ENCODE results near the gene TBKBP1. TPM values are rescaled to one million over a fixed set of nuclear protein-coding genes. Genes with fewer than 3 reads are reported as not detected.

Gene TBKBP1
- 0.73 TPM for polyA plus RNA-seq (2012; ENCODE audit: low read depth, missing spikeins)

GRCh38 chr17:47693731-47694580, at the start of gene TBKBP1:
TSS of gene TBKBP1 (plus strand) at chr17:47694161. CDS start at chr17:47696113, 1,952 bp downstream.
- no peak for TF ChIP-seq POLR2AphosphoS5 (IDR thresholded peaks at IDR 0.05; ENCODE audit: low read depth, low read length)
- FAIRE-seq, result no peak
- no peak for DNase-seq (ENCODE audit: insufficient read length, low spot score)

GRCh38 chr17:47644324-47644723, 49.6 kb upstream of the TBKBP1 start:
- DNase-seq (ENCODE audit: insufficient read length, low spot score) (no peak), FAIRE-seq (no peak)
- TF ChIP-seq TAF1 (IDR thresholded peaks at IDR 0.05; ENCODE audit: low read depth, low read length), result no peak
- TF ChIP-seq POLR2AphosphoS5 (IDR thresholded peaks at IDR 0.05; ENCODE audit: low read depth, low read length), result no peak
- no peak for TF ChIP-seq POU2F2 (IDR thresholded peaks at IDR 0.05; ENCODE audit: low read depth, low read length)
- no peak for TF ChIP-seq SPI1 (IDR thresholded peaks at IDR 0.05; ENCODE audit: low read depth, low read length)
- no peak for TF ChIP-seq POLR2A (IDR thresholded peaks at IDR 0.05; ENCODE audit: low read depth, low read length)
- no peak for TF ChIP-seq PAX5 (IDR thresholded peaks at IDR 0.05; ENCODE audit: insufficient read depth, low read length, severe bottlenecking)

- DNase-seq (ENCODE audit: insufficient read length, low spot score) (peak; percentile 85), FAIRE-seq (peak; percentile 99)
- no peak; the same call in 1 of the 2 replicates for TF ChIP-seq POU2F2 (IDR thresholded peaks at IDR 0.05; ENCODE audit: low read depth, low read length)
- TF ChIP-seq POLR2AphosphoS5 (IDR thresholded peaks at IDR 0.05; ENCODE audit: low read depth, low read length), result peak; percentile 81
- peak; percentile 70 for TF ChIP-seq PAX5 (IDR thresholded peaks at IDR 0.05; ENCODE audit: insufficient read depth, low read length, severe bottlenecking)
- TF ChIP-seq POLR2A (IDR thresholded peaks at IDR 0.05; ENCODE audit: low read depth, low read length), result peak; percentile 90
- TF ChIP-seq SPI1 (IDR thresholded peaks at IDR 0.05; ENCODE audit: low read depth, low read length), result peak; percentile 36; the same call in 1 of the 2 replicates
- peak; percentile 91 for TF ChIP-seq TAF1 (IDR thresholded peaks at IDR 0.05; ENCODE audit: low read depth, low read length)
Measured at GRCh38 chr17:47649153-47649971, 44.6 kb upstream of the TBKBP1 start, which contains the start of gene KPNB1. TSS of gene KPNB1 (plus strand) at chr17:47649919. CDS start at chr17:47650245, 326 bp downstream.

- DNase-seq (ENCODE audit: insufficient read length, low spot score) (peak; percentile 34), FAIRE-seq (no peak)
- peak; percentile 26; the same call in 1 of the 2 replicates for TF ChIP-seq POLR2AphosphoS5 (IDR thresholded peaks at IDR 0.05; ENCODE audit: low read depth, low read length)
- TF ChIP-seq POU2F2 (IDR thresholded peaks at IDR 0.05; ENCODE audit: low read depth, low read length), result no peak
- no peak for TF ChIP-seq PAX5 (IDR thresholded peaks at IDR 0.05; ENCODE audit: insufficient read depth, low read length, severe bottlenecking)
- no peak for TF ChIP-seq SPI1 (IDR thresholded peaks at IDR 0.05; ENCODE audit: low read depth, low read length)
- TF ChIP-seq POLR2A (IDR thresholded peaks at IDR 0.05; ENCODE audit: low read depth, low read length), result peak; percentile 52; the same call in 1 of the 2 replicates
- TF ChIP-seq TAF1 (IDR thresholded peaks at IDR 0.05; ENCODE audit: low read depth, low read length), result no peak
Measured at GRCh38 chr17:47649972-47650524, 43.9 kb upstream of the TBKBP1 start.

GRCh38 chr17:47650525-47651522, 43.1 kb upstream of the TBKBP1 start:
- 0 out of 2 replicates have a peak, but pooled peaks have one; percentile 39 for TF ChIP-seq POU2F2 (IDR thresholded peaks at IDR 0.05; ENCODE audit: low read depth, low read length)
- no peak for TF ChIP-seq SPI1 (IDR thresholded peaks at IDR 0.05; ENCODE audit: low read depth, low read length)
- no peak for TF ChIP-seq POLR2A (IDR thresholded peaks at IDR 0.05; ENCODE audit: low read depth, low read length)
- TF ChIP-seq TAF1 (IDR thresholded peaks at IDR 0.05; ENCODE audit: low read depth, low read length), result no peak
- no peak for TF ChIP-seq POLR2AphosphoS5 (IDR thresholded peaks at IDR 0.05; ENCODE audit: low read depth, low read length)
- TF ChIP-seq PAX5 (IDR thresholded peaks at IDR 0.05; ENCODE audit: insufficient read depth, low read length, severe bottlenecking), result peak; percentile 6
- FAIRE-seq, result peak; percentile 95
- DNase-seq (ENCODE audit: insufficient read length, low spot score), result peak; percentile 77

GRCh38 chr17:47651704-47652103, 42.3 kb upstream of the TBKBP1 start:
- DNase-seq (ENCODE audit: insufficient read length, low spot score), result no peak
- no peak for TF ChIP-seq SPI1 (IDR thresholded peaks at IDR 0.05; ENCODE audit: low read depth, low read length)
- no peak for TF ChIP-seq POU2F2 (IDR thresholded peaks at IDR 0.05; ENCODE audit: low read depth, low read length)
- TF ChIP-seq TAF1 (IDR thresholded peaks at IDR 0.05; ENCODE audit: low read depth, low read length), result no peak
- TF ChIP-seq POLR2AphosphoS5 (IDR thresholded peaks at IDR 0.05; ENCODE audit: low read depth, low read length), result no peak
- no peak for TF ChIP-seq POLR2A (IDR thresholded peaks at IDR 0.05; ENCODE audit: low read depth, low read length)
- no peak for TF ChIP-seq PAX5 (IDR thresholded peaks at IDR 0.05; ENCODE audit: insufficient read depth, low read length, severe bottlenecking)
- FAIRE-seq, result no peak

- TF ChIP-seq TAF1 (IDR thresholded peaks at IDR 0.05; ENCODE audit: low read depth, low read length) (no peak), PAX5 (IDR thresholded peaks at IDR 0.05; ENCODE audit: insufficient read depth, low read length, severe bottlenecking) (no peak), POLR2AphosphoS5 (IDR thresholded peaks at IDR 0.05; ENCODE audit: low read depth, low read length) (no peak), POU2F2 (IDR thresholded peaks at IDR 0.05; ENCODE audit: low read depth, low read length) (no peak), SPI1 (IDR thresholded peaks at IDR 0.05; ENCODE audit: low read depth, low read length) (no peak), POLR2A (IDR thresholded peaks at IDR 0.05; ENCODE audit: low read depth, low read length) (no peak)
- no peak for DNase-seq (ENCODE audit: insufficient read length, low spot score)
- FAIRE-seq, result no peak
Measured at GRCh38 chr17:47652570-47652969, 41.4 kb upstream of the TBKBP1 start.

- FAIRE-seq, result peak; percentile 9
- no peak for TF ChIP-seq POU2F2 (IDR thresholded peaks at IDR 0.05; ENCODE audit: low read depth, low read length)
- no peak for TF ChIP-seq POLR2AphosphoS5 (IDR thresholded peaks at IDR 0.05; ENCODE audit: low read depth, low read length)
- no peak for TF ChIP-seq SPI1 (IDR thresholded peaks at IDR 0.05; ENCODE audit: low read depth, low read length)
- no peak for TF ChIP-seq POLR2A (IDR thresholded peaks at IDR 0.05; ENCODE audit: low read depth, low read length)
- TF ChIP-seq PAX5 (IDR thresholded peaks at IDR 0.05; ENCODE audit: insufficient read depth, low read length, severe bottlenecking), result no peak
- TF ChIP-seq TAF1 (IDR thresholded peaks at IDR 0.05; ENCODE audit: low read depth, low read length), result no peak
Measured at GRCh38 chr17:47653442-47653841, 40.5 kb upstream of the TBKBP1 start.

More at GRCh38 chr17:47653442-47653841, 40.5 kb upstream of the TBKBP1 start:
- no peak for DNase-seq (ENCODE audit: insufficient read length, low spot score)
